CD14-positive monocyte (primary cell): Measurements from ENCODE around the gene BLMH. TPM values are rescaled to one million over a fixed set of nuclear protein-coding genes. Genes with fewer than 3 reads are reported as not detected.

ENCODE experiments used
- DNase-seq, 3 donors: peaks; one replicate each; pipeline ENCODE4 v3.0.0-alpha.2; 2011 to 2022
- H2AFZ ChIP-seq: 2 replicates; pipeline ENCODE4 v1.6.0; 2012; ENCODE audit warnings: mild to moderate bottlenecking, low read depth, low read length, inconsistent platforms; ENCODE audit not compliant: insufficient read depth, poor library complexity, severe bottlenecking
- H3K27ac ChIP-seq, 2 donors: 1 replicate in 1 of 2; 2 replicates in 1 of 2; pipeline ENCODE4 v1.5.1; 2012 to 2013; ENCODE audit warnings: low read length in 2 of 2, control low read depth in 1 of 2, inconsistent platforms in 1 of 2, low read depth in 1 of 2, mild to moderate bottlenecking in 1 of 2
- H3K27me3 ChIP-seq, 2 donors: one replicate each; pipeline versions ENCODE4 v1.6.0 to v1.6.1; 2011 to 2013; ENCODE audit warnings: low read length in 2 of 2; ENCODE audit not compliant: control insufficient read depth in 2 of 2, insufficient read depth in 2 of 2
- H3K36me3 ChIP-seq, 2 donors: replicated peaks in 1 of 2; 1 replicate in 1 of 2; 2 replicates in 1 of 2; pipeline versions ENCODE4 v1.5.1 to v1.6.1; 2012 to 2013; ENCODE audit warnings: low read length in 2 of 2, control low read depth in 1 of 2, inconsistent platforms in 1 of 2, mild to moderate bottlenecking in 1 of 2; ENCODE audit not compliant: insufficient read depth in 2 of 2, control insufficient read depth in 1 of 2
- H3K4me1 ChIP-seq, 2 donors: 1 replicate in 1 of 2; 2 replicates in 1 of 2; pipeline versions ENCODE4 v1.5.1 to v1.6.1; 2012 to 2013; ENCODE audit warnings: low read length in 2 of 2, control low read depth in 1 of 2, inconsistent platforms in 1 of 2, mild to moderate bottlenecking in 1 of 2, moderate library complexity in 1 of 2; ENCODE audit not compliant: insufficient read depth in 2 of 2, control insufficient read depth in 1 of 2
- H3K4me2 ChIP-seq: replicated peaks from 2 replicates; pipeline ENCODE3; 2012; ENCODE audit warnings: low read length, moderate library complexity, mild to moderate bottlenecking; ENCODE audit not compliant: poor library complexity, severe bottlenecking; ENCODE audit errors: extremely low read depth
- H3K4me3 ChIP-seq, 3 experiments: fragments of 200-600 bp in 1 of 3; sonication (generic) in 1 of 3; replicated peaks in 1 of 3; 1 replicate in 2 of 3; 2 replicates in 1 of 3; pipeline ENCODE4 v1.5.1; 2011 to 2013; ENCODE audit warnings: low read length in 3 of 3, mild to moderate bottlenecking in 3 of 3, control low read depth in 2 of 3, low read depth in 2 of 3, inconsistent platforms in 1 of 3, moderate library complexity in 1 of 3
- H3K79me2 ChIP-seq: 2 replicates; pipeline ENCODE4 v1.6.0; 2012; ENCODE audit warnings: mild to moderate bottlenecking, control low read depth, inconsistent platforms, low read length, moderate library complexity; ENCODE audit not compliant: insufficient read depth
- H3K9ac ChIP-seq: 2 replicates; pipeline ENCODE4 v1.6.0; 2017; ENCODE audit warnings: low read length, mild to moderate bottlenecking; ENCODE audit not compliant: insufficient read depth, poor library complexity, severe bottlenecking
- H3K9me3 ChIP-seq, 2 donors: replicated peaks in 1 of 2; 1 replicate in 1 of 2; 2 replicates in 1 of 2; pipeline versions ENCODE4 v1.5.1 to v1.6.1; 2012 to 2013; ENCODE audit warnings: low read length in 2 of 2, control low read depth in 1 of 2; ENCODE audit not compliant: control insufficient read depth in 1 of 2, insufficient read depth in 1 of 2
- H4K20me1 ChIP-seq: 2 replicates; pipeline ENCODE4 v1.6.0; 2012; ENCODE audit warnings: mild to moderate bottlenecking, low read length, control low read depth, moderate library complexity; ENCODE audit not compliant: insufficient read depth
- H3K27ac Mint-ChIP-seq, 7 donors: one replicate each; pipeline ENCODE4 v1.8.0; 2020; ENCODE audit warnings: mild to moderate bottlenecking in 7 of 7, mixed read lengths in 7 of 7, moderate library complexity in 6 of 7, inconsistent platforms in 2 of 7
- H3K27me3 Mint-ChIP-seq, 3 donors: one replicate each; pipeline ENCODE4 v1.8.0; 2021 to 2022; ENCODE audit warnings: low read depth in 3 of 3, mild to moderate bottlenecking in 3 of 3, mixed read lengths in 3 of 3, moderate library complexity in 3 of 3, inconsistent platforms in 1 of 3
- H3K36me3 Mint-ChIP-seq, 2 donors: one replicate each; pipeline ENCODE4 v1.8.0; 2020; ENCODE audit warnings: mixed read lengths in 2 of 2, inconsistent platforms in 1 of 2, mild to moderate bottlenecking in 1 of 2
- H3K4me1 Mint-ChIP-seq: one replicate; pipeline ENCODE4 v1.8.0; 2020; ENCODE audit warnings: mild to moderate bottlenecking, mixed read lengths
- H3K4me3 Mint-ChIP-seq, 2 donors: one replicate each; pipeline ENCODE4 v1.8.0; 2020; ENCODE audit warnings: mild to moderate bottlenecking in 2 of 2, mixed read lengths in 2 of 2, moderate library complexity in 1 of 2
- H3K9me3 Mint-ChIP-seq, 7 donors: one replicate each; pipeline ENCODE4 v1.8.0; 2020 to 2022; ENCODE audit warnings: mixed read lengths in 7 of 7, mild to moderate bottlenecking in 6 of 7, moderate library complexity in 6 of 7, inconsistent platforms in 2 of 7
- CTCF ChIP-seq: fragments of 200-600 bp; IDR thresholded peaks from one replicate; pipeline ENCODE4 v1.8.0; 2022; ENCODE audit warnings: antibody characterized with exemption, mild to moderate bottlenecking
- WGBS: methylation state at CpG from one replicate; pipeline ENCODE4 v1.1.5; 2013; ENCODE audit warnings: missing lambda C conversion rate; ENCODE audit not compliant: insufficient coverage; 5-methylcytosine and 5-hydroxymethylcytosine counted together
- intact Hi-C, 2 donors: fragments of 100-400 bp; cut with micrococcal nuclease; formaldehyde crosslinking; loops; one replicate each; pipeline versions ENCODE4 v1.15.0 to v1.15.1; 2023
- polyA plus RNA-seq, 3 donors: library from polyadenylated mRNA; depleted of rRNA in 1 of 3; unstranded in 2 of 3; stranded (reverse) in 1 of 3; fragments of 300-500 nt in 2 of 3; fragments of >200 nt in 1 of 3; fragmentation: Illumina TruSeq in 2 of 3; gene quantifications; 1 replicate in 2 of 3; 2 replicates in 1 of 3; pipeline ENCODE4 v1.2.3, GENCODE V29; 2012 to 2021

The BLMH gene
- polyA plus RNA-seq, 3 donors = 6.6 to 10.8 (median 10.4) TPM

DNA sequence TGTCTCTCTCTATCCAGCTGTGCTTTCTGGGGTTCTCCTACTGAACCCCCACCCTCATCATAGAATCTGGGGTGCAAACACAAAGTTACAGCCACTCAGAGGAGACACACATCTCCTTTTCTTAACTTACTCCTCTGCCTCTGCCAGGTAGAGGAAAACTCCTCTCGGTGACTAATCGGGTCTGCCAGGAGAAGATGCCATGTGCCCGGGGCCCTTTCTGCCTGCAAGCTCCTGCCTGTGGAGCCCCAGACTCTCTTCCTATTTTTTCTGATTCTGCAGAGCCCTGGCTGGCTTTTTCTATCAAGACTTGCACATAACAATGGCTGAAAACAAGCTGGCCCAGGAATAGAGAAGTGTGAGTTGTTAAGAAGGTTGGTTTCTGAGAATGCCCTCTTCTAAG, 66.6 kb downstream of the BLMH start:
- no peaks in the 10 kb centered on the region for H4K20me1 ChIP-seq
- H3K36me3 ChIP-seq = no peaks in the 10 kb centered on the region
- no peaks in the 10 kb centered on the region for H3K79me2 ChIP-seq
- peaks cover under 1 to 9% of the 10 kb centered on the region in 2 donors for H3K4me1 ChIP-seq
- no peak overlapping the region for H3K4me3 ChIP-seq
- intact Hi-C loops = no loop called here
- H3K27ac Mint-ChIP-seq = no peak overlapping the region
- no peak for DNase-seq
- H2AFZ ChIP-seq = no peak overlapping the region
- H3K36me3 Mint-ChIP-seq = no peaks in the 10 kb centered on the region
- peaks cover 3 to 10% (median 5%) of the 10 kb centered on the region in 3 donors for H3K27me3 Mint-ChIP-seq
- no peak overlapping the region for H3K4me3 Mint-ChIP-seq
- no peaks in the 10 kb centered on the region for H3K9me3 ChIP-seq
- no peak overlapping the region for H3K9ac ChIP-seq
- 74% methylated on average over 3 of the region's 3 CpGs for WGBS
- no peak overlapping the region for H3K27ac ChIP-seq
- H3K27me3 ChIP-seq = no peaks in the 10 kb centered on the region
- peaks cover 0 to 5% (median 0%) of the 10 kb centered on the region in 7 donors for H3K9me3 Mint-ChIP-seq
- TF ChIP-seq CTCF = no peak
- peaks cover 13% of the 10 kb centered on the region for H3K4me1 Mint-ChIP-seq
- no peak overlapping the region for H3K4me2 ChIP-seq

- H3K4me1 Mint-ChIP-seq = peaks cover 10% of the 10 kb centered on the region
- peaks cover 0 to 2% (median 0%) of the 10 kb centered on the region in 7 donors for H3K9me3 Mint-ChIP-seq
- no peak overlapping the region for H3K27ac Mint-ChIP-seq
- no peak overlapping the region for H3K4me3 Mint-ChIP-seq
- Histone ChIP-seq H2AFZ (no peak overlapping the region), H3K9me3 (no peaks in the 10 kb centered on the region), H3K4me3 (no peak overlapping the region), H3K27me3 (no peaks in the 10 kb centered on the region), H3K79me2 (no peaks in the 10 kb centered on the region), H3K4me2 (no peak overlapping the region), H3K9ac (no peak overlapping the region), H3K36me3 (no peaks in the 10 kb centered on the region), H3K4me1 (peaks cover 0 to 8% of the 10 kb centered on the region in 2 donors), H3K27ac (no peak overlapping the region), H4K20me1 (no peaks in the 10 kb centered on the region)
- peaks cover 3 to 9% (median 5%) of the 10 kb centered on the region in 3 donors for H3K27me3 Mint-ChIP-seq
- 72% methylated on average over 3 of the region's 8 CpGs for WGBS
- H3K36me3 Mint-ChIP-seq = no peaks in the 10 kb centered on the region
- intact Hi-C loops = no loop called here
- DNase-seq = no peak
- no peak for TF ChIP-seq CTCF
These were observed 67.3 kb downstream of the BLMH start for GRCh38 chr17:30224419-30224960.
